Measurements from ENCODE around the gene PUM2.

Gene PUM2

DNA sequence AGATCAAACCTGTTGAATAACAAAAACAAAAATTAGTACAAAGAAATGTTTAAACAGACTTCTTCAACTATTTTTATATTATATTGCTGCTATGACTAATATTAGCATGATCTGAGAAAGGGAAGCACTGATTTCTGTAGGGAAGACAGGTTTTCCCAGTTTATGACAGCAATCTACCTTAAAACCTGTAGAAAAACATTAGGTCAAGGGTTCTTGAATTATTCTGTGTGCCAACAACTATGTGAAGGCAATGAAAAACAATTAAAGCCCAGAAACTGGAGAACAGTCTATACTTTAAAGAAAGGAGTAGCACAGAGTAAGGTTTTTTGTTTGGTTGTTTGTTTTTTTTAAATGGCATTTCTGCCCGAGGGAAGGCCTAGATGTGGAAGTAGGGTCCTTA lies 23.3 kb downstream of the PUM2 start:
- TF ChIP-seq POLR2AphosphoS5 (IDR thresholded peaks at IDR 0.05; ENCODE audit: low read depth, low read length) (no peak), TAF1 (IDR thresholded peaks at IDR 0.05; ENCODE audit: borderline replicate concordance, low read depth, low read length) (no peak), POLR2A (IDR thresholded peaks at IDR 0.05; ENCODE audit: low read depth, low read length) (no peak)
- FAIRE-seq (no peak), DNase-seq (ENCODE audit: insufficient read length) (no peak)

DNA sequence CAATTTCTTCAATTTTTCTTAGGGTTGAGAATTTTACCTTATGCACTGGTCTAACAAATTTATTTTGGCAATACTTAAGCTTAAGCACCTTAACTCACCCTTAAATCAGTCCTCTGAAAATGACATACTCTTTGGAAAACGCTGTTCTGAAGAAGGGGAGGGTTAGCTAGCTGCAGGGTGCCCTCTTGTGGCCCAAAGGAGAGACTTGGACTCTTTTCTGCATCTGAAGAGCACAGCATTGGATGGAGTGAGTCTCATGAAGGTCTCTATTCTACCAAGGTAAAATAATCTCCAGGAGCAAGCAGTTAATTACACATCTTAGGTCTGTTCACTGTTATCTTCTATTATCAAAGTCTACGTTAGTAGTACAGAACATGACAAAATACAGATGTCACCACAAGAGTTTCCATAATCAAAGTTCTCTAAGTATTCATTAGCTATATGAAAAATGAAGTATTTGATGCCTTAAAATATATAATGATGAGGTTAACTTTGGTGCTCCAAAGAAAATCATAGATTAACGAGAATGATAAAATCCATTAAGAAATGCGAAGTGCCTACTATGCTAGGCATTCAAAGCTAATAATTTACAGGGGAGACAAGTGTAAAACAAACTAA lies 24.4 kb downstream of the PUM2 start:
- TF ChIP-seq TAF1 (IDR thresholded peaks at IDR 0.05; ENCODE audit: borderline replicate concordance, low read depth, low read length) (no peak), POLR2A (IDR thresholded peaks at IDR 0.05; ENCODE audit: low read depth, low read length) (no peak), POLR2AphosphoS5 (IDR thresholded peaks at IDR 0.05; ENCODE audit: low read depth, low read length) (no peak)
- DNase-seq (ENCODE audit: insufficient read length): peak; percentile 23
- peak; percentile 68 for FAIRE-seq

DNA sequence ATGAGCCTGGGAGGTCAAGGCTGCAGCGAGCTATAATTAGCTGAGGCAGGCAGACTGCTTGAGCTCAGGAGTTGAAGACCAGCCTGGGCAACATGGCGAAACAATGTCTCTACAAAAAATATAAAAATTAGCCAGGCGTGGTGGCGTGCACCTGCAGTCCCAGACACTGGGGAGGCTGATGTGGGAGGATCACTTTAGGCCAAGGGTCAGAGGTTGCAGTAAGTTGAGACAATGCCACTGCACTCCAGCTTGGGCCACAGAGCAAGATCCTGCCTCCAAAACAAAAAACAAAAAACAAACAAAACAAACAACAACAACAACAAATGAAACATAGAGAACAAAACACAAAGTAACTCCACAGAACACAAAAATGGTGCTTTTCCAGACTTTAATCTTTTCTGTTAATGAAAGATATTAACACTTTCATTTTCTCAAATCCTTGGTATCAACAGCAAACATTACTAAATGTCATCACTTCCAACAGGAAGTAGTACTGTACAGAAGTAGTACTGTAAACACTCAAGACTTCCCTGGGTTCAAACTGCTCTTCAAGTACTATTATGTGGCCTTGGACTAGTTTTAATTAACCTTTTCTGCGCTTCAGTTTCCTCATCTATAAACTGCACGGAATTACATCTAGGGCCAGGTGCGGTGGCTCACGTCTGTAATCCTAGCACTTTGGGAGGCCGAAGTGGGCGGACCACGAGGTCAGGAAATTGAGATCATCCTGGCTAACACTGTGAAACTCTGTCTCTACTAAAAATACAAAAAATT lies 27.9 kb downstream of the PUM2 start:
- FAIRE-seq (no peak), DNase-seq (ENCODE audit: insufficient read length) (no peak)
- TF ChIP-seq POLR2A (IDR thresholded peaks at IDR 0.05; ENCODE audit: low read depth, low read length) (no peak), POLR2AphosphoS5 (IDR thresholded peaks at IDR 0.05; ENCODE audit: low read depth, low read length) (no peak), TAF1 (IDR thresholded peaks at IDR 0.05; ENCODE audit: borderline replicate concordance, low read depth, low read length) (no peak)

DNA sequence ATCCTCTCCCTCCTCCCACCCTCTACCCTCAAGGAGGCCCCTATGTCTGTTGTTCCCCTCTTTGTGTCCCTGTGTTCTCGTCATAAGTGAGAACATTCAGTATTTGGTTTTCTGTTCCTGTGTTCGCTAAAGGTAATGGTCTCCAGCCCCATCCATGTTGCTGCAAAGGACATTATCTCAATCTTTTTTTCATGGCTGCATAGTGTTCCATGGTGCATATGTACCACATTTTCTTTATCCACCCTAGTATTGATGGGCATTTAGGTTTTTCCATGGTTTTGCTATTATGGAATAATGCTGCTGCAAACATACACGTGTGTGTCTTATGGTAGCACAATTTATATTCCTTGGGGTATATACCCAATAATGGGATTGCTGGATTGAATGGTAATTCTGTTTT lies 33.0 kb downstream of the PUM2 start:
- DNase-seq (ENCODE audit: insufficient read length): no peak
- TF ChIP-seq POLR2A (IDR thresholded peaks at IDR 0.05; ENCODE audit: low read depth, low read length) (no peak), POLR2AphosphoS5 (IDR thresholded peaks at IDR 0.05; ENCODE audit: low read depth, low read length) (no peak), TAF1 (IDR thresholded peaks at IDR 0.05; ENCODE audit: borderline replicate concordance, low read depth, low read length) (no peak)
- FAIRE-seq: no peak

DNA sequence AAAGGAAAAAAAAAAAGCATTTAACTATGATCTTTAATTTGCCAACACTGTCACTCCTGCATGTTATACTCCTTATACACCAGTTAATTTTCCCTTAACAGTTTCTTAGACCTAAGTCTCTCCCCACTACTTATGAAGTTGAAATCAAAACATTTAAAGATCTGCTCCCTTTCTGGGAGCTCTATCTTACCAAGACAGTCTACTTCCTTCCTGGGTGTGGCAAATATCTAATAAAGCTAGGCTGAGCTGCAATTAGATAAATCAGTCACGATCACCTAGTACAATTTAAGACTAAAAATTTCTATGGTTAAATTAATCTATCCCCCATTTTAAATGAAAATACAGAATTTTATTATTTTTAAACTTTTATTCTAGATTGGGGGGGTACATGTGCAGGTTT lies 33.4 kb downstream of the PUM2 start:
- FAIRE-seq: no peak
- no peak for TF ChIP-seq POLR2AphosphoS5 (IDR thresholded peaks at IDR 0.05; ENCODE audit: low read depth, low read length)
- no peak for TF ChIP-seq POLR2A (IDR thresholded peaks at IDR 0.05; ENCODE audit: low read depth, low read length)
- no peak for TF ChIP-seq TAF1 (IDR thresholded peaks at IDR 0.05; ENCODE audit: borderline replicate concordance, low read depth, low read length)

DNA sequence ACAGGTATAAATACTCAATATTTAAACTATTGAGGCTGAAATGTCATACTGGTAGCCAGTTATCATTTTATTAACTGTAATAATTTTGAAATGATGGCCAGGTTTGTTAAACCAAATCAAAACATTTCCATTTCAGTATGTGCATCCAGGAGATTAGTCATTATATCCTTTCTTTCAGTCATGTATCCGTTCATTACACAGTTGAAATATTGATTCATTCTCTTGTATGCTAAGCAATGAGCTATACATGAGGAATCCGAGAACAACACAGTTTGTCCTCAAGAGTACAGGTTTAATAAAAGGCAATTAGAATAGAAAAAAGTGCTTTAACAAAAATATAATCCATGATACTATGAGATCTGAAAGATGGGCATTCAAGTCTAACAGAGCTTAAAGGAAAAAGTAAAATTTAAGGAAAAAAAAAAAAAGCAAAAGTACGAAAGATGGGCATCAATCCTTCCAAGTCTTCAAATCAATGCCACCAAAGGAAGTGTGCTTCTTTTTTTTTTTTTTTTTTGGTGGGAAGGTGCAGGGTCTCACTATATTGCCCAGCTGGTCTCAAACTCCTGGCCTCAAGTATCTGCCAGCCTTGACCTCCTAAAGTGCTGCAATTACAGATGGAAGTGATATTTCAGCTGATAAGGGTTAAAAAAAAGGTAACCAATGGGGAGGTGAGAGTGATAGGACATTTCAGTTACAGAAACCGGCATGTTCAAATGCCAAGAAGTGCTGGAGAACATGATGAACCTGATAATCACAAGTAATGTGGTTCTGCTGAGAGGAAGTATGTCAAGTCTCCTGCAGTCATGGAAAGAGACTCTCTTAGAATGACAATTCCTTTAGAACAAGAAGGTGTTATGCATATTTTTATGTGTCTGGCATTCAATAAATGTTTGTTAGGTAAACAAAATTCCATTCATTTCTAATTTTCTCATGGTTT lies 35.8 kb downstream of the PUM2 start:
- DNase-seq (ENCODE audit: insufficient read length) (no peak), FAIRE-seq (no peak)
- TF ChIP-seq POLR2A (IDR thresholded peaks at IDR 0.05; ENCODE audit: low read depth, low read length): no peak
- no peak for TF ChIP-seq TAF1 (IDR thresholded peaks at IDR 0.05; ENCODE audit: borderline replicate concordance, low read depth, low read length)
- TF ChIP-seq POLR2AphosphoS5 (IDR thresholded peaks at IDR 0.05; ENCODE audit: low read depth, low read length): no peak

More for the DNA sequence above, 33.4 kb downstream of the PUM2 start:
- no peak for DNase-seq (ENCODE audit: insufficient read length)

DNA sequence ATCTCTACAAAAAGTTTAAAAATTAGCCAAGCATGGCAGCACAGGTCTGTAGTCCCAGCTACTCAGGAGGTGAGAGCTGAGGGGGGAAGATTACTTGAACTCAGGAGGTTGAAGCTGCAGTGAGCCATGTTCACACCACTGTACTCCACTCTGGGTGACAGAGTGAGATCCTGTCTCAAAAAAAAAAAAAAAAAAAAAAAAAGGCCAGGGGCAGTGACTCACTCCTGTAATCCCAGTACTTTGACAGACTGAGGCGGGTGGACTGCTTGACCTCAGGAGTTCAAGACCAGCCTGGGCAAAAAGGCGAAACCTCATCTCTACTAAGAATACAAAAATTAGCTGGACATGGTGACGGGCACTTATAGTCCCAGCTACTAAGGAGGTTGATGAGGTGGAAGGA lies 37.0 kb downstream of the PUM2 start:
- no peak for FAIRE-seq
- TF ChIP-seq TAF1 (IDR thresholded peaks at IDR 0.05; ENCODE audit: borderline replicate concordance, low read depth, low read length) (no peak), POLR2AphosphoS5 (IDR thresholded peaks at IDR 0.05; ENCODE audit: low read depth, low read length) (no peak), POLR2A (IDR thresholded peaks at IDR 0.05; ENCODE audit: low read depth, low read length) (no peak)
- DNase-seq (ENCODE audit: insufficient read length): no peak

DNA sequence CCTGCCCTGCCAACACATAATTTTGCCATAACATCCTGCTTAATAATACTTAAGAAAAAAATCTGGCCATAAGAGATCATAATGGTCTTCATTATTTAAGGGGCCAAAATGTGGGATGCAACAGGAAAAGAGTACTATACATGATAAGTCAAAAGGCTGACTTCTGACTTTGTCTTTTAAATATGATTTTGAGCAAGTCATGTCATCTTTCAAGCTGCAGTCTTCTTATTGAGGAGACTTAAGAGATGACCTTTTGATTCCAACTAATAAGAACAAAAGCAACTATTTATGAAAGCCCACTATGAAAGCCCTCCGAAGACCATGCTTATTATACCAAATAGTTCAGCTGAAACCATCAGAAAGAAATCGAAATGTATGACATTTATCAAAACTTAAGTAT lies 41.6 kb downstream of the PUM2 start:
- TF ChIP-seq POLR2A (IDR thresholded peaks at IDR 0.05; ENCODE audit: low read depth, low read length) (no peak), POLR2AphosphoS5 (IDR thresholded peaks at IDR 0.05; ENCODE audit: low read depth, low read length) (no peak), TAF1 (IDR thresholded peaks at IDR 0.05; ENCODE audit: borderline replicate concordance, low read depth, low read length) (no peak)
- FAIRE-seq (no peak), DNase-seq (ENCODE audit: insufficient read length) (no peak)

DNA sequence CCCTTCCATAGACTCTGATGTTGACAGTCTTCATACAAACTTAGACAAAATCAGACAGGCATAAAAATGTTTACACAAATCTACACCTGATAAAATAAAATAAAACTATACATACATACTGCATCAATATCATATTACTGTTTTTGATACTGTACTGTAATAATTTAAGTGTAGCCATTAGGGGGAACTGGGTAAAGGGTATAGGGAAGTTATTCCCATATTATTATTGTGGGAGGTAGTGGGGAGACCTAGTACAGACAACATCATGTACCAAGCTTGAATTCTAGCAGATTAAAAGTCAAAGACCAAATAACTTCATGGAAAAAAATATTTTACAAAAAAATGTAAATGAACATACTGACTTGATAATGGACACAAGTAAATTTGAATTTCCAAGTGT lies 43.3 kb downstream of the PUM2 start:
- TF ChIP-seq POLR2A (IDR thresholded peaks at IDR 0.05; ENCODE audit: low read depth, low read length): no peak
- TF ChIP-seq TAF1 (IDR thresholded peaks at IDR 0.05; ENCODE audit: borderline replicate concordance, low read depth, low read length): no peak
- no peak for TF ChIP-seq POLR2AphosphoS5 (IDR thresholded peaks at IDR 0.05; ENCODE audit: low read depth, low read length)
- FAIRE-seq (no peak), DNase-seq (ENCODE audit: insufficient read length) (no peak)

DNA sequence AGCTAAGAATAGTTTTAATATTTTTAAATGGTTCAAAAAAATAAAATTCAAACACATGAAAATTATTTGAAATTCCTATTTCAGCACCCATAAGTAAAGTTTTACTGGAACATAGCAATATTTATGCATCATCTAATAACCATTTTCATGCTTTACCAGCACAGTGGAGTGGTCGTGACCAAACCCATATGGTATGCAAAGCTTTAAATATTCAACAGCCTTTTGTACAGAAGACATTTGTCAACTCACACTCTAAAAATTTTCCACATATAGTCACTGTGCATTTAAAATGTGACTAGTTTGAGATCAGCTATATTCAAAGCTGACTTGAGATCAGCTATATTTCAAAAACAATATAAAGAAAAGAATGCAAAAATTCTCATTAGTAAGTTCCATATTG lies 46.2 kb downstream of the PUM2 start:
- DNase-seq (ENCODE audit: insufficient read length) (no peak), FAIRE-seq (no peak)
- TF ChIP-seq POLR2AphosphoS5 (IDR thresholded peaks at IDR 0.05; ENCODE audit: low read depth, low read length) (no peak), POLR2A (IDR thresholded peaks at IDR 0.05; ENCODE audit: low read depth, low read length) (no peak), TAF1 (IDR thresholded peaks at IDR 0.05; ENCODE audit: borderline replicate concordance, low read depth, low read length) (no peak)

DNA sequence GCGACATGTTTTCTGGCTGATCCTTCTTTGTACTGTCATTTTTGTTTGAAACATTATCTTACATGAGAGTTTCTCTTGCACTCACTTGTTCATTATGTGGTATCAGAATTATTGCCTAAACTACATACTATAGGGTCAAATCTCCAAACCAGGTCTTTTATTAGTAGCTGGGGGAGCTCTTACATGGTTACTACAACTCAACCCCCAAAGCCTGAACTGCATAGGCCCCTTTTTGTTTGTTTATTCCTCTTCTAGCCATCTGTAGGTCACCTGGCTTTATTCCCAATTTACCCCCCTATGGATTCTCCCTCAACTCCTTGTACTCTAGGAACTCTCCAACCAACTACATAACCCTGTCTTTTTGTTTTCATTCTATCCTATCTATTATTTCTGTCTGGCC lies 46.7 kb downstream of the PUM2 start:
- TF ChIP-seq POLR2AphosphoS5 (IDR thresholded peaks at IDR 0.05; ENCODE audit: low read depth, low read length) (no peak), TAF1 (IDR thresholded peaks at IDR 0.05; ENCODE audit: borderline replicate concordance, low read depth, low read length) (no peak), POLR2A (IDR thresholded peaks at IDR 0.05; ENCODE audit: low read depth, low read length) (no peak)
- FAIRE-seq (no peak), DNase-seq (ENCODE audit: insufficient read length) (no peak)

Measured in GM12892 (cell line).